NCI-H82 (cell line): Measurements from ENCODE around the gene TPO.
A peak's percentile ranks its signal among the peaks of the same experiment; 100 is the strongest.

ENCODE experiments used
- DNase-seq: peaks from one replicate; lab custom pipeline; 2025; lab: John Stamatoyannopoulos, UW

The TPO gene

DNA sequence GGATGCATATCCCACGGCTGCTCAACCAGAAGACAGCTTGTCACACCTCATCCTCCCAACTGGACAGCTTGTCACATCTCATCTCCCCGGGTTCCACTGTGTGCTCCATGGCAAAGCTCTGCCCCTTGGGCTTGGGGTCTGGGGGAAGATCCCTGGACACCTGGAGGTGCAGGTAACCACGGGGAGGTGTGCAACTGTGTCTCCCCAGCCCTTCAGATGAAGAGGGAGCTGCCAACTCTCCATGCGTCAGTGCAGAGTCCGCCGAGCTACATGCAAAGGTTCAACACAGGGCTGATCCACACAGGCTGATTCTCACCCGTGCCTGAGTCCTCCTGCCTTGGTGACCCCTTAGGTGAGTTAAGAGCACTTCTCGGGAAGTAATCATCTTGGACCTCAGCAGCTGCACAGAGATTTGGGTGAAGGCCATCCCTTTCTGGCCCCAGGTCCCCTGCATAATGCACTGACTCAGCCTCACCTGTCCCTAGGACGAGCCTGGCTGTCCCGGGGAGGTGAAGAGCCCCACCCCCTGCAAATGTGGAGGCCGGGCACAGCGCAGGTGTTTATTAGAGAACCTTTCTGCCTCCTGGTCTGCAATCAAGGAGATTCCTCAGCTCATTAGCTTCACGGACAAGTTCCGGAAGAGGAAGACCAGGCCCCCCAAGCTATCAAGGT, 173.1 kb downstream of the TPO start:
- no peak for DNase-seq

DNA sequence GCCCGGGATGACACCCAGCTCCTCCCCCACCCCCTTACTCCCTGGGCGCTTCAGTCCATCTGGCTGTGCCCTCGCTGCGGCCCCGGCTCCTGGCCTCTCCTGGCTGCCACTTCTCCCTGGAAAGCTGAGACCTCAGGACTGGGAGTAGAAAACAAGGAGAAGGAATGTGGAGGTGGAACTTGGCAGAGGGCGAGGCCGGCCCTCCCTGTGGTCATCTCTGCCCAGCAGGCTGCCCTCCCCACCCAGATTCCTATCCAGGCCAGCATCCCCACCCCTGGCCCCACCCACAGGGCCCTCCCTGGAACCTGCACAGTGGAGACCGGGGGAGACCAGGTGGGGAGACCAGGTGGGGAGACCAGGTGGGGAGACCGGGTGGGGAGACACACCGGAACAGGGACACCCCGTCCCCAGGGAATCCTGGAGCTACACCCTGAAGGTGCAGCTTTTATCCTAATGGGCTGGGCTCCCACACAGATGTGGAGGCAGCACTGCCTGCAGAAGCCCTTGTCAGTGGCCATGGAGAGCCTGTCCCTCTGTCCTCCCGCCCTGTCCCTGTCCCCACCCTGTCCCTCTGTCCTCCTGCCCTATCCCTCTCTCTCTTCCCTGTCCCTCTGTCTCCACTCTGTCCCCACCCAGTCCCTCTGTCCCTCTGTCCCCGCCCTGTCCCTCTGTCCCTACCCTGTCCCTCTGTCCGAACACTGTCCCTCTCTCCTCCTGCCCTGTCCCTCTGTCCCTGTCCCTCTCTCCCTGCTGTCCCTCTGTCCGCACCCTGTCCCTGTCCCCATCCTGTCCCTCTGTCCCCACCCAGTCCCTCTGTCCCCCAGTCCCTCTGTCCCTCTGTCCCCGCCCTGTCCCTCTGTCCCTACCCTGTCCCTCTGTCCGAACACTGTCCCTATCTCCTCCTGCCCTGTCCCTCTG, 173.9 kb downstream of the TPO start:
- DNase-seq, result no peak

DNA sequence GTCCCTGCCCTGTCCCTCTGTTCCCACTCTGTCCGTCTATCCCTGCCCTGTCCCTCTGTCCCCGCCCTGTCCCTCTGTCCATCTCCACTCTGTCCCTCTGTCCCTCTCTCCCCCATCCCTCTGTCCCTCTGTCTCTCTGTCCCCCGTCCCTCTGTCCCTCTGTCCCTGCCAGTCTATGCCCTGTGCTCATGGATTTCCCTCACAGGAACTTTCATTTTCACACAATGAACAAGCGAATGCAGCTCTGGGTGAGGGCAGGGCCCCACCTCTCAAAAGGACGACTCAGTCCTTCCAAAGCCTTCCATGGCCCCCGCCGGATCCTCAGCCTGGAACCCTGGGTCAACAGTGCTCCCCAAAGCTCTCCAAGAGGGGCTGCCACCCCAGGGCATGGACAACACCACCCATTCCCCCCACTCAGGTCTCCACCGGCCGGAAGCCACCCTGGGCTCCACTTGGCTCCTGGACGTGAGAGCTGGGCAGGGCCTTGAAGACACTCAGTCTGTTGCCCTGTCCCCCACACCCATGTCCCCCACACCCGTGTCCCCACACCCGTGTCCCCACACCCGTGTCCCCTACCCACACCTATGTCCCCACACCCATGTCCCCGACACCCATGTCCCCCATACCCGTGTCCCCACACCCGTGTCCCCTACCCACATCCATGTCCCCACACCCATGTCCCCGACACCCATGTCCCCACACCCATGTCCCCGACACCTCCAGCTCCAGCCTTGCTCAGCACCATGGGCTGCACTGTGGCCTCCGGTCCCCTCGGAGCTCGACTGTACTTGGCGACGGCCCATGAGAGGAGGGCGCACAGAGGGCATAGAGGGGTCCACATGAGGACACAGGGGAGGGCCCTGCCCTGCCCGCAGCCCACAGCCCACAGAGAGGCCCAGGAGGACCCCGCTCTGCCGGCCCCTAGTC, 175.1 kb downstream of the TPO start:
- no peak for DNase-seq

DNA sequence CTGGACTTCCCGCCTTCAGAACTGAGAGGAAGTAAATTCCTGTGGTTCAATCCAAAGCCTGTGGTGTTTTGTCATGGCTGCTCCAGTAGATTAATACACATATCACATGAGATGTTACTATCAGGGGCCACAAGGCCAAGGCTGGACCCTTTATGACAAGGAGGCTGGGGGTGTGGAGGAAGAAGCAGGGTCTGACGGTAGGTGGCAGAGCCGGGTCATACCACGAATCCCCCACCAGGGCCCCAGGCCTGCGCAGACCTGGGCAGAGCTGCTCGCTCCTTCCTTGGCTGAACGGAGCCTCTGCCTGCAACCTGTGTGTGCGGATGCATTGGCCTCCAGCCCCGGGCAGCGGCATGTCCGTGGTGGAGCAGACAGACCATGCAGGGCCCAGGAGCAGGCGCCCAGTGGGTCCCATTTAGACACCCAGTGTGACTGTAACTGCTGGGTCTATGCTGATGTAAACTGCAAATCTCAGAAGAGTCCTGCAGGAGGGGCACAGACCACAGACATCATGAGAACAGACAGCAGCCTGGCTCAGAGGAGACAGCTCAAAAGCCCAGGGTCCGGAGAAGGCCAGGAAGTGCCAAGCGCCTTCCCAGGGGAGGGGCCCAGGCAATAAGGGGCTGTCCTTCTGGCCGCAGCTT, 175.8 kb downstream of the TPO start:
- peak; percentile 25 for DNase-seq

DNA sequence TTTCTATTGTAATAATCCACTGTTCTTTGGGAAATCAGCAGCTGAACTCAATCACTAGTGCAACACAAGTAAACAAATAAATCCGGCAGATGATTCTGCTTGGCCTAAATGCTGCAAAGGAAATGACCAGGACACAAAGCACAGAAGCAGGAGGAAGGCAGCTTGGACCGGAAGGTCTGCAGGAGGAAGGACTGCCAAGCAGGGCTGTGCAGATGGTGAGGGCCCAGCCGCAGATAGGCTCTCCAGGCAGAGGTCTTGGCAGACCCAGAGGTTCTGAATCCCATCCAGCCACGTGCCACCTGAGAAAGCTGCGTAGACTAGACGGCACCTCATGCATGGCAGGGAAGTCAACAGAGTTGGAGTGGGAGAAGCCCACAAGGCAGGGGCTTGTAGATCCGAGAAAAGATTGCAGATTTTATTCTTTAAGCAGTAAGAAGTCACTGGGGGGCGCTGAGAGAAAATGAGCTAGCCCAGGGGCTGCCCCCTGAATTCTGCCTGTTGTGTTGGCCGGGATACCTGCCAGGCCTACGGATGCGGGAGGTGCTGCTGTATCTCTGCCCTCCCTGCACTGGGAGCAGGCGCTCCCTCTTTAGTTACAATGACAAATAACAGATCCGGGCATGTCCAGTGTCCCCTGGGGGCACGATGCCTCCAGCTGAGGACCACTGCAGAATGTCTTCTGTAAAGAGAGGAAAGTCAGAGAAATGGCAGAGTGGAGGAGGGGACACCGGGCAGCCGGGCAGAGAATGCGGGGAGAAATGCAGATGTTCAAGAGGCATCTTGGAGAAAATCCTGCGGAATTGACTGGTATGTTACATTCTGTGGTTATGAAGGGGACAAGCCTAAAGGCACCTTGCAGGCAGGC, 177.6 kb downstream of the TPO start:
- DNase-seq, result no peak

DNA sequence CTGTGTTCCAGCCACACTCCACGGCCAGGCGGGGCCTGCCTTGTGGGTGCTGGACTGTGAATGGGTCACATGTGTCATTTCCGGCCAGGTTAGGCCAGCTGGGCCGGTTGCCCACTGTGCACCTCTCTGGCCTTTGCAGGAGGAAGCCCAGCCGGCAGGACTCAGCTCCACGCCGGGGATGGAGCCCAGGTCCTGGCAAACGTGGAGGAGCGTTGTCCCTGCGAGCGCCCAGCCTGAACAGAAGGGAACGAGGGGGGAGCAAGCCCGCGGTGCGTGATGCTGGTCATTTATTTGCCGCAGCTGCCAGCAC, 178.2 kb downstream of the TPO start:
- DNase-seq, result no peak
